Common myeloid progenitor, CD34-positive (primary cell): Measurements from ENCODE around the gene LAMA3.

Experiments
- CTCF ChIA-PET: fragments of 350-600 bp; sonication (Branson Sonifier 250); formaldehyde crosslinking; loops from one replicate; lab custom pipeline; 2021; ENCODE audit warnings: antibody characterized with exemption; lab: Charles Lee
- POLR2A ChIA-PET: fragments of 350-600 bp; sonication (Branson Sonifier 250); formaldehyde crosslinking; loops from one replicate; lab custom pipeline; 2021; ENCODE audit warnings: antibody characterized with exemption; lab: Charles Lee
- DNase-seq, 3 donors: peaks; one replicate each; pipeline versions ENCODE4 v3.0.0 to v3.0.0-alpha.2; 2013
- H3K27ac ChIP-seq, 2 experiments: 1 replicate in 1 of 2; 2 replicates in 1 of 2; pipeline ENCODE4 v1.7.0; 2013; ENCODE audit warnings: inconsistent platforms in 2 of 2, low read length in 2 of 2, mild to moderate bottlenecking in 2 of 2, low read depth in 1 of 2, moderate library complexity in 1 of 2; ENCODE audit not compliant: severe bottlenecking in 2 of 2, insufficient read depth in 1 of 2, poor library complexity in 1 of 2
- H3K27me3 ChIP-seq, 5 experiments: replicated peaks in 2 of 5; 1 replicate in 3 of 5; 2 replicates in 2 of 5; pipeline versions ENCODE4 v1.6.1 to v1.7.0; 2013; ENCODE audit warnings: low read length in 4 of 5, mild to moderate bottlenecking in 2 of 5, moderate library complexity in 2 of 5, inconsistent platforms in 1 of 5; ENCODE audit not compliant: insufficient read depth in 5 of 5, control insufficient read depth in 4 of 5
- H3K36me3 ChIP-seq, 4 experiments: 1 replicate in 2 of 4; 2 replicates in 2 of 4; pipeline versions ENCODE4 v1.6.1 to v1.7.0; 2013; ENCODE audit warnings: low read length in 3 of 4, control low read depth in 1 of 4, mild to moderate bottlenecking in 1 of 4; ENCODE audit not compliant: control insufficient read depth in 4 of 4, insufficient read depth in 4 of 4
- H3K4me1 ChIP-seq, 4 experiments: 1 replicate in 3 of 4; 2 replicates in 1 of 4; pipeline versions ENCODE4 v1.6.1 to v1.7.1; 2013; ENCODE audit warnings: low read length in 3 of 4, mild to moderate bottlenecking in 3 of 4, control low read depth in 1 of 4, inconsistent platforms in 1 of 4, moderate library complexity in 1 of 4; ENCODE audit not compliant: control insufficient read depth in 4 of 4, insufficient read depth in 4 of 4; ENCODE audit errors: control extremely low read depth in 1 of 4
- H3K4me3 ChIP-seq, 7 experiments: 1 replicate in 4 of 7; 2 replicates in 3 of 7; pipeline versions ENCODE4 v1.5.1 to v1.7.0; 2013; ENCODE audit warnings: mild to moderate bottlenecking in 7 of 7, low read length in 6 of 7, moderate library complexity in 6 of 7, inconsistent platforms in 2 of 7, low read depth in 2 of 7, control low read depth in 1 of 7; ENCODE audit not compliant: insufficient read depth in 4 of 7, control insufficient read depth in 1 of 7; ENCODE audit errors: extremely low read depth in 1 of 7
- H3K9me3 ChIP-seq, 5 experiments: 1 replicate in 4 of 5; 2 replicates in 1 of 5; pipeline versions ENCODE4 v1.6.1 to v1.7.1; 2013; ENCODE audit warnings: low read length in 4 of 5, mild to moderate bottlenecking in 2 of 5, inconsistent platforms in 1 of 5, low read depth in 1 of 5, moderate library complexity in 1 of 5; ENCODE audit not compliant: control insufficient read depth in 4 of 5, insufficient read depth in 2 of 5; ENCODE audit errors: control extremely low read depth in 1 of 5
- WGBS: methylation state at CpG from one replicate; pipeline ENCODE4 v1.1.5; 2013; ENCODE audit not compliant: insufficient coverage; 5-methylcytosine and 5-hydroxymethylcytosine counted together

The LAMA3 gene

GRCh38 chr18:23669804-23670405, 19.3 kb upstream of the LAMA3 start:
- no peak for DNase-seq
- H3K27ac ChIP-seq, result no peak overlapping the region
- H3K27me3 ChIP-seq, result no peaks in the 10 kb centered on the region
- POLR2A ChIA-PET, result no interaction called here
- CTCF ChIA-PET, result no interaction called here
- no peaks in the 10 kb centered on the region for H3K36me3 ChIP-seq
- WGBS, result 98% methylated on average over 3 of the region's 4 CpGs
- no peaks in the 10 kb centered on the region for H3K4me1 ChIP-seq
- no peak overlapping the region for H3K4me3 ChIP-seq
- H3K9me3 ChIP-seq, result no peaks in the 10 kb centered on the region

GRCh38 chr18:23671564-23671963, 17.7 kb upstream of the LAMA3 start:
- ChIA-PET POLR2A (no interaction called here), CTCF (interaction anchor here (1.1 kb wide), 1 partner anchor 49 kb away, joined by 3 read pairs; no protein-coding TSS in a partner anchor)
- no peaks in the 10 kb centered on the region for H3K9me3 ChIP-seq
- no peak overlapping the region for H3K4me3 ChIP-seq
- H3K36me3 ChIP-seq, result no peaks in the 10 kb centered on the region
- no peak overlapping the region for H3K27ac ChIP-seq
- WGBS, result 100% methylated on average over 1 of the region's 1 CpG
- DNase-seq, result no peak
- no peaks in the 10 kb centered on the region for H3K27me3 ChIP-seq
- no peaks in the 10 kb centered on the region for H3K4me1 ChIP-seq

- CTCF ChIA-PET, result no interaction called here
- POLR2A ChIA-PET, result no interaction called here
- Histone ChIP-seq H3K36me3 (no peaks in the 10 kb centered on the region), H3K4me3 (no peak overlapping the region), H3K4me1 (no peaks in the 10 kb centered on the region), H3K27ac (no peak overlapping the region), H3K9me3 (no peaks in the 10 kb centered on the region), H3K27me3 (peaks cover 0 to 5% (median 2%) of the 10 kb centered on the region in 5 experiments)
- no CpG with 5 or more reads among the region's 1 CpG for WGBS
- DNase-seq, result no peak
Observed at GRCh38 chr18:23673725-23674124, 15.5 kb upstream of the LAMA3 start.

GRCh38 chr18:23675236-23675635, 14.0 kb upstream of the LAMA3 start:
- Histone ChIP-seq H3K4me1 (no peaks in the 10 kb centered on the region), H3K27ac (no peak overlapping the region), H3K4me3 (no peak overlapping the region), H3K27me3 (peaks cover 0 to 5% (median 2%) of the 10 kb centered on the region in 5 experiments), H3K9me3 (no peaks in the 10 kb centered on the region), H3K36me3 (no peaks in the 10 kb centered on the region)
- no peak for DNase-seq
- ChIA-PET POLR2A (no interaction called here), CTCF (interaction anchor here (1.8 kb wide), 1 partner anchor 10 kb away, joined by 4 read pairs; no protein-coding TSS in a partner anchor)

GRCh38 chr18:23675896-23676295, 13.4 kb upstream of the LAMA3 start:
- ChIA-PET POLR2A (no interaction called here), CTCF (interaction anchor here (1.1 to 1.8 kb wide), 2 partner anchors 11 to 28 kb away, joined by 4 read pairs; no protein-coding TSS in a partner anchor)
- DNase-seq, result no peak
- WGBS, result no CpG with 5 or more reads among the region's 3 CpGs
- Histone ChIP-seq H3K4me3 (no peak overlapping the region), H3K4me1 (no peaks in the 10 kb centered on the region), H3K36me3 (no peaks in the 10 kb centered on the region), H3K27me3 (peaks cover 0 to 5% (median 2%) of the 10 kb centered on the region in 5 experiments), H3K27ac (no peak overlapping the region), H3K9me3 (no peaks in the 10 kb centered on the region)

GRCh38 chr18:23682045-23682444, 7.2 kb upstream of the LAMA3 start:
- H3K9me3 ChIP-seq, result no peaks in the 10 kb centered on the region
- DNase-seq, result no peak
- H3K27me3 ChIP-seq, result peaks cover 0 to 14% (median 3%) of the 10 kb centered on the region in 5 experiments
- H3K4me3 ChIP-seq, result no peak overlapping the region
- H3K36me3 ChIP-seq, result no peaks in the 10 kb centered on the region
- no peak overlapping the region for H3K27ac ChIP-seq
- POLR2A ChIA-PET, result no interaction called here
- CTCF ChIA-PET, result interaction anchor here (0.9 to 3.1 kb wide), 2 partner anchors 21 to 47 kb away, joined by 3 to 13 read pairs; no protein-coding TSS in a partner anchor
- H3K4me1 ChIP-seq, result no peaks in the 10 kb centered on the region
- 100% methylated on average over 1 of the region's 2 CpGs for WGBS

- CTCF ChIA-PET, result interaction anchor here (0.9 to 3.1 kb wide), 2 partner anchors 20 to 47 kb away, joined by 3 to 13 read pairs; no protein-coding TSS in a partner anchor
- POLR2A ChIA-PET, result no interaction called here
Observed at GRCh38 chr18:23682472-23682871, 6.8 kb upstream of the LAMA3 start.

More at GRCh38 chr18:23682472-23682871, 6.8 kb upstream of the LAMA3 start:
- Histone ChIP-seq H3K4me3 (no peak overlapping the region), H3K27ac (no peak overlapping the region), H3K36me3 (no peaks in the 10 kb centered on the region), H3K9me3 (no peaks in the 10 kb centered on the region), H3K4me1 (no peaks in the 10 kb centered on the region), H3K27me3 (peaks cover 0 to 17% (median 3%) of the 10 kb centered on the region in 5 experiments)
- 100% methylated on average over 1 of the region's 1 CpG for WGBS
- DNase-seq, result no peak
